ENCODE measurements around the gene HTT-AS.

The HTT-AS gene

GRCh38 chr4:3074078-3074845 is at the start of gene HTT-AS, which contains the start of gene HTT:
HTT-AS (minus strand) TSS chr4:3074538.
HTT (plus strand) TSS chr4:3074681; CDS start chr4:3074826, 145 bp downstream.
- Histone ChIP-seq H3K36me3 (ENCODE audit: insufficient read depth, low read length) (no peaks in the 10 kb centered on the region), H3K9ac (ENCODE audit: low read depth, low read length) (peak within 1 kb of the TSS; percentile 89), H3K9me3 (ENCODE audit: control insufficient read depth, insufficient read depth, low read length) (no peaks in the 10 kb centered on the region), H3K4me1 (ENCODE audit: insufficient read depth, low read length) (peaks cover 9% of the 10 kb centered on the region; the same call in 1 of the 2 replicates)

- no peaks in the 10 kb centered on the region for H3K4me1 ChIP-seq (ENCODE audit: insufficient read depth, low read length)
- no peak overlapping the region for H3K9ac ChIP-seq (ENCODE audit: low read depth, low read length)
- peaks cover 18% of the 10 kb centered on the region for H3K36me3 ChIP-seq (ENCODE audit: insufficient read depth, low read length)
- no peaks in the 10 kb centered on the region for H3K9me3 ChIP-seq (ENCODE audit: control insufficient read depth, insufficient read depth, low read length)
Measured at GRCh38 chr4:3123181-3123671, 48.9 kb upstream of the HTT-AS start.

GRCh38 chr4:3122081-3122563 is 47.8 kb upstream of the HTT-AS start:
- Histone ChIP-seq H3K9me3 (ENCODE audit: control insufficient read depth, insufficient read depth, low read length) (no peaks in the 10 kb centered on the region), H3K36me3 (ENCODE audit: insufficient read depth, low read length) (peaks cover 16% of the 10 kb centered on the region), H3K4me1 (ENCODE audit: insufficient read depth, low read length) (no peaks in the 10 kb centered on the region), H3K9ac (ENCODE audit: low read depth, low read length) (no peak overlapping the region)

- Histone ChIP-seq H3K9me3 (ENCODE audit: control insufficient read depth, insufficient read depth, low read length) (no peaks in the 10 kb centered on the region), H3K9ac (ENCODE audit: low read depth, low read length) (no peak overlapping the region), H3K4me1 (ENCODE audit: insufficient read depth, low read length) (no peaks in the 10 kb centered on the region), H3K36me3 (ENCODE audit: insufficient read depth, low read length) (peaks cover 14% of the 10 kb centered on the region)
Measured at GRCh38 chr4:3121596-3121995, 47.3 kb upstream of the HTT-AS start.

GRCh38 chr4:3121110-3121509 is 46.8 kb upstream of the HTT-AS start:
- Histone ChIP-seq H3K36me3 (ENCODE audit: insufficient read depth, low read length) (peaks cover 18% of the 10 kb centered on the region), H3K4me1 (ENCODE audit: insufficient read depth, low read length) (no peaks in the 10 kb centered on the region), H3K9me3 (ENCODE audit: control insufficient read depth, insufficient read depth, low read length) (no peaks in the 10 kb centered on the region), H3K9ac (ENCODE audit: low read depth, low read length) (no peak overlapping the region)

- no peaks in the 10 kb centered on the region for H3K9me3 ChIP-seq (ENCODE audit: control insufficient read depth, insufficient read depth, low read length)
- H3K36me3 ChIP-seq (ENCODE audit: insufficient read depth, low read length): peaks cover 26% of the 10 kb centered on the region
- H3K9ac ChIP-seq (ENCODE audit: low read depth, low read length): no peak overlapping the region
- H3K4me1 ChIP-seq (ENCODE audit: insufficient read depth, low read length): no peaks in the 10 kb centered on the region
Measured at GRCh38 chr4:3119464-3119863, 45.1 kb upstream of the HTT-AS start.

- peaks cover 26% of the 10 kb centered on the region for H3K36me3 ChIP-seq (ENCODE audit: insufficient read depth, low read length)
- H3K4me1 ChIP-seq (ENCODE audit: insufficient read depth, low read length): no peaks in the 10 kb centered on the region
- no peaks in the 10 kb centered on the region for H3K9me3 ChIP-seq (ENCODE audit: control insufficient read depth, insufficient read depth, low read length)
- H3K9ac ChIP-seq (ENCODE audit: low read depth, low read length): no peak overlapping the region
Measured at GRCh38 chr4:3118312-3118711, 44.0 kb upstream of the HTT-AS start.

GRCh38 chr4:3116955-3117354 is 42.6 kb upstream of the HTT-AS start:
- Histone ChIP-seq H3K4me1 (ENCODE audit: insufficient read depth, low read length) (no peaks in the 10 kb centered on the region), H3K9ac (ENCODE audit: low read depth, low read length) (no peak overlapping the region), H3K9me3 (ENCODE audit: control insufficient read depth, insufficient read depth, low read length) (0 out of 2 replicates have a peak, but pooled peaks cover 4% of the 10 kb centered on the region), H3K36me3 (ENCODE audit: insufficient read depth, low read length) (peaks cover 32% of the 10 kb centered on the region)

- no peaks in the 10 kb centered on the region for H3K4me1 ChIP-seq (ENCODE audit: insufficient read depth, low read length)
- H3K36me3 ChIP-seq (ENCODE audit: insufficient read depth, low read length): peaks cover 30% of the 10 kb centered on the region
- 0 out of 2 replicates have a peak, but pooled peaks cover 4% of the 10 kb centered on the region for H3K9me3 ChIP-seq (ENCODE audit: control insufficient read depth, insufficient read depth, low read length)
- H3K9ac ChIP-seq (ENCODE audit: low read depth, low read length): no peak overlapping the region
Measured at GRCh38 chr4:3115637-3116270, 41.4 kb upstream of the HTT-AS start.

GRCh38 chr4:3114377-3114776 is 40.0 kb upstream of the HTT-AS start:
- no peak overlapping the region for H3K9ac ChIP-seq (ENCODE audit: low read depth, low read length)
- no peaks in the 10 kb centered on the region for H3K4me1 ChIP-seq (ENCODE audit: insufficient read depth, low read length)
- H3K36me3 ChIP-seq (ENCODE audit: insufficient read depth, low read length): peaks cover 30% of the 10 kb centered on the region
- 0 out of 2 replicates have a peak, but pooled peaks cover 4% of the 10 kb centered on the region for H3K9me3 ChIP-seq (ENCODE audit: control insufficient read depth, insufficient read depth, low read length)

- Histone ChIP-seq H3K36me3 (ENCODE audit: insufficient read depth, low read length) (peaks cover 32% of the 10 kb centered on the region), H3K4me1 (ENCODE audit: insufficient read depth, low read length) (no peaks in the 10 kb centered on the region), H3K9me3 (ENCODE audit: control insufficient read depth, insufficient read depth, low read length) (0 out of 2 replicates have a peak, but pooled peaks cover 4% of the 10 kb centered on the region), H3K9ac (ENCODE audit: low read depth, low read length) (no peak overlapping the region)
Measured at GRCh38 chr4:3112609-3113469, 38.5 kb upstream of the HTT-AS start.

- Histone ChIP-seq H3K9ac (ENCODE audit: low read depth, low read length) (no peak overlapping the region), H3K36me3 (ENCODE audit: insufficient read depth, low read length) (peaks cover 39% of the 10 kb centered on the region), H3K9me3 (ENCODE audit: control insufficient read depth, insufficient read depth, low read length) (0 out of 2 replicates have a peak, but pooled peaks cover 4% of the 10 kb centered on the region), H3K4me1 (ENCODE audit: insufficient read depth, low read length) (peaks cover 1% of the 10 kb centered on the region; the same call in 1 of the 2 replicates)
Measured at GRCh38 chr4:3112201-3112600, 37.9 kb upstream of the HTT-AS start.

GRCh38 chr4:3111461-3111860 is 37.1 kb upstream of the HTT-AS start:
- H3K36me3 ChIP-seq (ENCODE audit: insufficient read depth, low read length): peaks cover 37% of the 10 kb centered on the region
- peaks cover 4% of the 10 kb centered on the region; the same call in 1 of the 2 replicates for H3K4me1 ChIP-seq (ENCODE audit: insufficient read depth, low read length)
- 0 out of 2 replicates have a peak, but pooled peaks cover 4% of the 10 kb centered on the region for H3K9me3 ChIP-seq (ENCODE audit: control insufficient read depth, insufficient read depth, low read length)
- H3K9ac ChIP-seq (ENCODE audit: low read depth, low read length): no peak overlapping the region

- 0 out of 2 replicates have a peak, but pooled peaks cover 4% of the 10 kb centered on the region for H3K9me3 ChIP-seq (ENCODE audit: control insufficient read depth, insufficient read depth, low read length)
- no peak overlapping the region for H3K9ac ChIP-seq (ENCODE audit: low read depth, low read length)
- peaks cover 26% of the 10 kb centered on the region for H3K36me3 ChIP-seq (ENCODE audit: insufficient read depth, low read length)
- H3K4me1 ChIP-seq (ENCODE audit: insufficient read depth, low read length): peaks cover 4% of the 10 kb centered on the region; the same call in 1 of the 2 replicates
Measured at GRCh38 chr4:3108211-3108610, 33.9 kb upstream of the HTT-AS start.

Data from ES-I3 (cell line).